ENCODE measurements around the gene ERN1. TPM values are rescaled to one million over a fixed set of nuclear protein-coding genes. Genes with fewer than 3 reads are reported as not detected.

The ERN1 gene
- total and polyA plus RNA-seq, 2 experiments from 2014 or later = 10.3 to 16.5 TPM

DNA sequence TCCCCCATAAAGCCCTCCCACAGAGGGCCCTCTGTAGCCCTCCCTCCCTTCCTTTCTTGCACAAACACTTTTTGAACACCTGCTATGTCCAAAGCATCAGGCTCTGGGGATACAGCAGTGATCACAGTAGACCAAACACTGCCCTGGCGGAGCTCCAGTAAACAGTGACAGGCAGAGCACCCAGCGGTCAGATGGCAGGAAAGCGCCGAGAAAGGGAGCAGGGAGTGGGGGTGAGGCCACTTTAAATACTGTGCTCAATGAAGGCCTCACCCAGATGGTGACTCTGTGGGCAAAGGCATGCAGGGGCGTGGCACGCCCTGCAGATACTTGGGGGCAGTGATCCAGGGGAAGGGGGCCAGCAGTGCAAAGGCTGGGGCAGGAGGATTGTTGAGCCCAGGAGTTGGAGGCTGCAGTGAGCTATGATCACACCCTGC, 124.2 kb downstream of the ERN1 start:
- Histone ChIP-seq H3K27me3 (no peaks in the 10 kb centered on the region), H3K79me2 (no peaks in the 10 kb centered on the region), H3K4me2 (no peak overlapping the region), H3K36me3 (replicated peaks; ENCODE audit: insufficient read depth, low read depth) (no peaks in the 10 kb centered on the region), H3K4me1 (ENCODE audit: insufficient read depth) (no peaks in the 10 kb centered on the region), H3K4me3 (no peak overlapping the region), H3K9me3 (ENCODE audit: low read depth) (no peaks in the 10 kb centered on the region), H3K27ac (no peak overlapping the region), H4K20me1 (ENCODE audit: insufficient read depth, poor library complexity, severe bottlenecking) (no peaks in the 10 kb centered on the region), H2AFZ (no peak overlapping the region), H3K9me2 (replicated peaks; ENCODE audit: insufficient read depth) (no peaks in the 10 kb centered on the region)
- no peak for TF ChIP-seq EZH2phosphoT487 (IDR thresholded peaks at IDR 0.05; ENCODE audit: low read depth, severe bottlenecking, unreplicated experiment)
- TF ChIP-seq, protein P1, sequence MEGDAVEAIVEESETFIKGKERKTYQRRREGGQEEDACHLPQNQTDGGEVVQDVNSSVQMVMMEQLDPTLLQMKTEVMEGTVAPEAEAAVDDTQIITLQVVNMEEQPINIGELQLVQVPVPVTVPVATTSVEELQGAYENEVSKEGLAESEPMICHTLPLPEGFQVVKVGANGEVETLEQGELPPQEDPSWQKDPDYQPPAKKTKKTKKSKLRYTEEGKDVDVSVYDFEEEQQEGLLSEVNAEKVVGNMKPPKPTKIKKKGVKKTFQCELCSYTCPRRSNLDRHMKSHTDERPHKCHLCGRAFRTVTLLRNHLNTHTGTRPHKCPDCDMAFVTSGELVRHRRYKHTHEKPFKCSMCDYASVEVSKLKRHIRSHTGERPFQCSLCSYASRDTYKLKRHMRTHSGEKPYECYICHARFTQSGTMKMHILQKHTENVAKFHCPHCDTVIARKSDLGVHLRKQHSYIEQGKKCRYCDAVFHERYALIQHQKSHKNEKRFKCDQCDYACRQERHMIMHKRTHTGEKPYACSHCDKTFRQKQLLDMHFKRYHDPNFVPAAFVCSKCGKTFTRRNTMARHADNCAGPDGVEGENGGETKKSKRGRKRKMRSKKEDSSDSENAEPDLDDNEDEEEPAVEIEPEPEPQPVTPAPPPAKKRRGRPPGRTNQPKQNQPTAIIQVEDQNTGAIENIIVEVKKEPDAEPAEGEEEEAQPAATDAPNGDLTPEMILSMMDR (IDR thresholded peaks at IDR 0.05; ENCODE audit: poor library complexity) = no peak
- no peak for TF ChIP-seq EZH2 (IDR thresholded peaks at IDR 0.05; ENCODE audit: borderline replicate concordance)
- 54% methylated on average over 6 of the region's 6 CpGs for WGBS (ENCODE audit: low lambda C conversion rate, missing lambda C conversion rate)
- DNase-seq (ENCODE audit: low spot score) = no peak

DNA sequence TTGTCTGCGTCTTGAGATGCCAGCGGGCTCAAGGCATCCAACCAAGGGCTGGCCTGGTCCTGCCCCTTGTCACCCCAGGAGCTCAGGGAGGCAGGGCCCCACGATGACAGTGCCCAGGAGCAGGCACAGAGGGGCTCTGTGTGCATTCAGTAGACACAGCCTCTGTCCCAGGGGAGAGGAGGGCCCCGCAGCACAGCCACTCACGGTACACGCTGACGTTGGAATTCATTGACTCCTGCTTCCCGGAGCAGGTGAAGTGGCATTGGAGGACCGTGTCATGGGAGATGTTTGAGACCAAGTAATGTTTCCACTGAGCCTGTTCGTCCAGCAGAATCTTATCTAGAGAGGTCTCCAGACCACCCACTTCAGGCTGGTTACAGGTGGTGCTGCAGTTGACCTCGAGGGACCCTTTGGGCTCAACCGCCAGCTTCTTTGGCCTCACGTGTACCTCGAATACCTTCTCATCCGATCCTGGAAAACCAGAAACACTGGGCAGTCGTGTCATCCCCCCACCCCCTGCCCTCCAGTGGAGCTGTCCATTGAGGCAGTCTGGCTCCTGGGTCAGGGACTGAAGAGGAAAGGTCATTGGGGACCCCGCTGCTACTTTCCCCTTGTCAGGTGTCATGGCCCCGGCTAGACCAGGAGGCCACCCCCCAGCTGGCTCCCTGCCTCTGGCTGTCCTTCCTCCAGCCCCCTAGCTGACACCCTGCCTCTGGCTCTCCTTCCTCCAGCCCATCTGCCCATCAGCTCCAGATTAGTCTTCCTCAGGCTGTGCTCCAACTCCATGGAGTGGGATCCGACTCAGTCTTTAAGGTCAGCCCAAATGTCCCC, 124.8 kb downstream of the ERN1 start:
- Histone ChIP-seq H3K27ac (no peak overlapping the region), H3K36me3 (replicated peaks; ENCODE audit: insufficient read depth, low read depth) (no peaks in the 10 kb centered on the region), H3K79me2 (no peaks in the 10 kb centered on the region), H2AFZ (no peak overlapping the region), H3K4me1 (ENCODE audit: insufficient read depth) (no peaks in the 10 kb centered on the region), H3K9me3 (ENCODE audit: low read depth) (no peaks in the 10 kb centered on the region), H3K4me3 (no peak overlapping the region), H3K27me3 (no peaks in the 10 kb centered on the region), H3K9me2 (replicated peaks; ENCODE audit: insufficient read depth) (no peaks in the 10 kb centered on the region), H3K4me2 (no peak overlapping the region), H4K20me1 (ENCODE audit: insufficient read depth, poor library complexity, severe bottlenecking) (no peaks in the 10 kb centered on the region)
- DNase-seq (ENCODE audit: low spot score) = no peak
- TF ChIP-seq, protein P1 (IDR thresholded peaks at IDR 0.05; ENCODE audit: poor library complexity) = no peak
- TF ChIP-seq EZH2phosphoT487 (IDR thresholded peaks at IDR 0.05; ENCODE audit: low read depth, severe bottlenecking, unreplicated experiment) (no peak), EZH2 (IDR thresholded peaks at IDR 0.05; ENCODE audit: borderline replicate concordance) (no peak)
- WGBS (ENCODE audit: low lambda C conversion rate, missing lambda C conversion rate) = 82% methylated on average over 19 of the region's 19 CpGs

DNA sequence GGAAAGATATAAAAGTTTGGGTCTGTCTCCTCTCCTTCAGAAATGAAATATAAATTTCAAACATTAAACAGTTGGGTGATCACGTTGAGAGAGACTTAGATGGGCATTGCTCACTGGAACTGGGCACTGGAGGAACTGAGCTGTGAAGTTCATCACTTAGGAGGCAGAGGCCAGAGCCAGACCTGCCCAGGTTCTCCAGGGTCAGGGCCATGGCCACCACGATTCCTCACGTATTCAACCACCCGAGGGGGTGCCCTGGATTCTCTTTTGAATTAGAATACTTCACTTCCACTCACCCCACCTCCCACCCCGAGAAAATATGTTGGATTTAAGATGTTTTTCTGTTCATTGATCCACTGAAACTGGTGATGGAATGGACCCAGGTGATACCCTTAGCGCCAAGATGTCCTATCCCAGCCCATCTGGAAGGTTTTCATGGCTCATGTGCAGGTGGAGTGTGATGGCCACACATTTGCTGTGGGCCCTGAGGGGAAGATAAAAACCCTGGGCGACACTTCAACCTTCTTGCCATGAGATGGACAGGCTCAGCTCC, 125.7 kb downstream of the ERN1 start:
- H3K9me3 ChIP-seq (ENCODE audit: low read depth) = no peaks in the 10 kb centered on the region
- no peak overlapping the region for H3K4me3 ChIP-seq
- no peak for DNase-seq (ENCODE audit: low spot score)
- TF ChIP-seq, protein P1 (IDR thresholded peaks at IDR 0.05; ENCODE audit: poor library complexity) = no peak
- TF ChIP-seq EZH2phosphoT487 (IDR thresholded peaks at IDR 0.05; ENCODE audit: low read depth, severe bottlenecking, unreplicated experiment) (no peak), EZH2 (IDR thresholded peaks at IDR 0.05; ENCODE audit: borderline replicate concordance) (no peak)
- no peaks in the 10 kb centered on the region for H3K27me3 ChIP-seq
- no peaks in the 10 kb centered on the region for H3K79me2 ChIP-seq
- no peaks in the 10 kb centered on the region for H3K36me3 ChIP-seq (replicated peaks; ENCODE audit: insufficient read depth, low read depth)
- H3K4me1 ChIP-seq (ENCODE audit: insufficient read depth) = no peaks in the 10 kb centered on the region
- H3K27ac ChIP-seq = no peak overlapping the region
- no peak overlapping the region for H3K4me2 ChIP-seq
- 86% methylated on average over 7 of the region's 7 CpGs for WGBS (ENCODE audit: low lambda C conversion rate, missing lambda C conversion rate)
- H2AFZ ChIP-seq = no peak overlapping the region
- no peaks in the 10 kb centered on the region for H4K20me1 ChIP-seq (ENCODE audit: insufficient read depth, poor library complexity, severe bottlenecking)
- H3K9me2 ChIP-seq (replicated peaks; ENCODE audit: insufficient read depth) = no peaks in the 10 kb centered on the region
